Measurements from ENCODE around the gene TMEM41A.

DNA sequence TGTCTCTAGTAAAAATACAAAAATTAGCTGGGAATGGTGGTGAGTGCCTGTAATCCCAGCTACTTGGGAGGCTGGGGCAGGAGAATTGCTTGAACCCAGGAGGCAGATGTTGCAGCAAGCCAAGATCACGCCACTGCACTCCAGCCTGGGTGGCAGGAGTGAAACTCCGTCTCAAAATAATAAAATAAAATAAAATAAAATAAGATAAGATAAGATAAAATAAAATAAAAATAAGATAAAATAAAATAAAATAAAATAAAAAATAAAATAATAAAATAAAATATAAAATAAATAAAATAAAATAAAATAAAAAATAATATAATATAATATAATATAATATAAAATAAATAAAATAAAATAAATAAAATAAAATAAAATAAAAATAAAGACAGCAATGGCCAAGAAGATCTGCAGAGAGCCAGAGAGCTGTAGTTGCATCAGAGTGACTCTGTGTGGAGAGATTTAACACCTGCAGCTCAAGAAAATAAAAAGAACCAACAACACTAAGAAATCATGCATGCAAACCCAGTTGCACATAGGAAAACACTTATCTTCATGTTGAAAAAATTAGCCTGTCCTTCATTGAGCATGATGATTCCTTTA lies 27.6 kb upstream of the TMEM41A start:
- TF ChIP-seq EZH2 (IDR thresholded peaks at IDR 0.05; ENCODE audit: low read depth, unreplicated experiment): no peak
- TF ChIP-seq, protein P1, sequence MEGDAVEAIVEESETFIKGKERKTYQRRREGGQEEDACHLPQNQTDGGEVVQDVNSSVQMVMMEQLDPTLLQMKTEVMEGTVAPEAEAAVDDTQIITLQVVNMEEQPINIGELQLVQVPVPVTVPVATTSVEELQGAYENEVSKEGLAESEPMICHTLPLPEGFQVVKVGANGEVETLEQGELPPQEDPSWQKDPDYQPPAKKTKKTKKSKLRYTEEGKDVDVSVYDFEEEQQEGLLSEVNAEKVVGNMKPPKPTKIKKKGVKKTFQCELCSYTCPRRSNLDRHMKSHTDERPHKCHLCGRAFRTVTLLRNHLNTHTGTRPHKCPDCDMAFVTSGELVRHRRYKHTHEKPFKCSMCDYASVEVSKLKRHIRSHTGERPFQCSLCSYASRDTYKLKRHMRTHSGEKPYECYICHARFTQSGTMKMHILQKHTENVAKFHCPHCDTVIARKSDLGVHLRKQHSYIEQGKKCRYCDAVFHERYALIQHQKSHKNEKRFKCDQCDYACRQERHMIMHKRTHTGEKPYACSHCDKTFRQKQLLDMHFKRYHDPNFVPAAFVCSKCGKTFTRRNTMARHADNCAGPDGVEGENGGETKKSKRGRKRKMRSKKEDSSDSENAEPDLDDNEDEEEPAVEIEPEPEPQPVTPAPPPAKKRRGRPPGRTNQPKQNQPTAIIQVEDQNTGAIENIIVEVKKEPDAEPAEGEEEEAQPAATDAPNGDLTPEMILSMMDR (conservative IDR thresholded peaks at IDR 0.05; ENCODE audit: low read depth in 2 of 2): no peak
- TF ChIP-seq, protein P2, sequence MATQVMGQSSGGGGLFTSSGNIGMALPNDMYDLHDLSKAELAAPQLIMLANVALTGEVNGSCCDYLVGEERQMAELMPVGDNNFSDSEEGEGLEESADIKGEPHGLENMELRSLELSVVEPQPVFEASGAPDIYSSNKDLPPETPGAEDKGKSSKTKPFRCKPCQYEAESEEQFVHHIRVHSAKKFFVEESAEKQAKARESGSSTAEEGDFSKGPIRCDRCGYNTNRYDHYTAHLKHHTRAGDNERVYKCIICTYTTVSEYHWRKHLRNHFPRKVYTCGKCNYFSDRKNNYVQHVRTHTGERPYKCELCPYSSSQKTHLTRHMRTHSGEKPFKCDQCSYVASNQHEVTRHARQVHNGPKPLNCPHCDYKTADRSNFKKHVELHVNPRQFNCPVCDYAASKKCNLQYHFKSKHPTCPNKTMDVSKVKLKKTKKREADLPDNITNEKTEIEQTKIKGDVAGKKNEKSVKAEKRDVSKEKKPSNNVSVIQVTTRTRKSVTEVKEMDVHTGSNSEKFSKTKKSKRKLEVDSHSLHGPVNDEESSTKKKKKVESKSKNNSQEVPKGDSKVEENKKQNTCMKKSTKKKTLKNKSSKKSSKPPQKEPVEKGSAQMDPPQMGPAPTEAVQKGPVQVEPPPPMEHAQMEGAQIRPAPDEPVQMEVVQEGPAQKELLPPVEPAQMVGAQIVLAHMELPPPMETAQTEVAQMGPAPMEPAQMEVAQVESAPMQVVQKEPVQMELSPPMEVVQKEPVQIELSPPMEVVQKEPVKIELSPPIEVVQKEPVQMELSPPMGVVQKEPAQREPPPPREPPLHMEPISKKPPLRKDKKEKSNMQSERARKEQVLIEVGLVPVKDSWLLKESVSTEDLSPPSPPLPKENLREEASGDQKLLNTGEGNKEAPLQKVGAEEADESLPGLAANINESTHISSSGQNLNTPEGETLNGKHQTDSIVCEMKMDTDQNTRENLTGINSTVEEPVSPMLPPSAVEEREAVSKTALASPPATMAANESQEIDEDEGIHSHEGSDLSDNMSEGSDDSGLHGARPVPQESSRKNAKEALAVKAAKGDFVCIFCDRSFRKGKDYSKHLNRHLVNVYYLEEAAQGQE (IDR thresholded peaks at IDR 0.05; ENCODE audit: unreplicated experiment): no peak
- no peak for TF ChIP-seq POLR2AphosphoS5 (IDR thresholded peaks at IDR 0.05; ENCODE audit: low read depth)
- no peak for TF ChIP-seq JUNB (IDR thresholded peaks at IDR 0.05; ENCODE audit: unreplicated experiment)
- TF ChIP-seq, protein P3, sequence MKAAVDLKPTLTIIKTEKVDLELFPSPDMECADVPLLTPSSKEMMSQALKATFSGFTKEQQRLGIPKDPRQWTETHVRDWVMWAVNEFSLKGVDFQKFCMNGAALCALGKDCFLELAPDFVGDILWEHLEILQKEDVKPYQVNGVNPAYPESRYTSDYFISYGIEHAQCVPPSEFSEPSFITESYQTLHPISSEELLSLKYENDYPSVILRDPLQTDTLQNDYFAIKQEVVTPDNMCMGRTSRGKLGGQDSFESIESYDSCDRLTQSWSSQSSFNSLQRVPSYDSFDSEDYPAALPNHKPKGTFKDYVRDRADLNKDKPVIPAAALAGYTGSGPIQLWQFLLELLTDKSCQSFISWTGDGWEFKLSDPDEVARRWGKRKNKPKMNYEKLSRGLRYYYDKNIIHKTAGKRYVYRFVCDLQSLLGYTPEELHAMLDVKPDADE (IDR thresholded peaks at IDR 0.05): no peak
- no peak for TF ChIP-seq EZH2phosphoT487 (IDR thresholded peaks at IDR 0.05; ENCODE audit: unreplicated experiment)
